Activated CD4-positive, alpha-beta T cell treated with anti-CD3 and anti-CD28 coated beads, Interleukin-2, amount 10 ng/mL, durations not matched to agents 7 days and 5 days (primary cell): Measurements from ENCODE around the gene MRPL4. TPM values are rescaled to one million over a fixed set of nuclear protein-coding genes. Genes with fewer than 3 reads are reported as not detected.
"Not testable (repeated sequence)": the region's sequence is repeated elsewhere in the genome, so short reads cannot be mapped to it uniquely, and the experiment has no call there.

Experiments used
- CTCF ChIA-PET: fragments of 350-600 bp; sonication (Branson Sonifier 250); formaldehyde crosslinking; loops from one replicate; lab custom pipeline; 2021; ENCODE audit warnings: antibody characterized with exemption; lab: Charles Lee
- POLR2A ChIA-PET: fragments of 350-600 bp; sonication (Branson Sonifier 250); formaldehyde crosslinking; loops from one replicate; lab custom pipeline; 2021; ENCODE audit warnings: antibody characterized with exemption; lab: Charles Lee
- DNase-seq: peaks from one replicate; pipeline ENCODE4 v3.0.0-alpha.2; 2020
- H3K27ac Mint-ChIP-seq: one replicate; pipeline ENCODE4 v1.8.0; 2021; ENCODE audit warnings: mild to moderate bottlenecking, moderate library complexity, mixed read lengths
- H3K27me3 Mint-ChIP-seq: one replicate; pipeline ENCODE4 v1.8.0; 2021; ENCODE audit warnings: mixed read lengths
- H3K36me3 Mint-ChIP-seq: one replicate; pipeline ENCODE4 v1.8.0; 2021; ENCODE audit warnings: low read depth, mixed read lengths
- H3K4me1 Mint-ChIP-seq: one replicate; pipeline ENCODE4 v1.8.0; 2021; ENCODE audit warnings: mixed read lengths
- H3K4me3 Mint-ChIP-seq: one replicate; pipeline ENCODE4 v1.8.0; 2021; ENCODE audit warnings: mild to moderate bottlenecking, moderate library complexity, mixed read lengths
- H3K9me3 Mint-ChIP-seq: one replicate; pipeline ENCODE4 v1.8.0; 2021; ENCODE audit warnings: mixed read lengths
- total RNA-seq, 2 experiments: library from RNA; stranded (reverse); gene quantifications; one replicate each; pipeline ENCODE4 v1.2.3, GENCODE V29; 2021

MRPL4 gene
- total RNA-seq, 2 experiments from 2014 or later = 58.7 to 67.9 TPM

- no peak for DNase-seq
- Mint-ChIP-seq H3K27ac (peak overlapping the region; percentile 77), H3K36me3 (no peaks in the 10 kb centered on the region), H3K27me3 (no peaks in the 10 kb centered on the region), H3K4me3 (peak overlapping the region; percentile 84), H3K9me3 (no peaks in the 10 kb centered on the region), H3K4me1 (peaks cover 32% of the 10 kb centered on the region)
- POLR2A ChIA-PET = interaction anchor here (0.7 kb wide), 1 partner anchor 11 kb away, joined by 3 read pairs; no protein-coding TSS in a partner anchor
- CTCF ChIA-PET = no interaction called here
These were observed 20.3 kb upstream of the MRPL4 start for GRCh38 chr19:10231612-10232228.

- Mint-ChIP-seq H3K4me3 (no peak overlapping the region), H3K36me3 (no peaks in the 10 kb centered on the region), H3K27ac (no peak overlapping the region), H3K4me1 (peaks cover 34% of the 10 kb centered on the region), H3K9me3 (no peaks in the 10 kb centered on the region), H3K27me3 (no peaks in the 10 kb centered on the region)
- ChIA-PET CTCF (interaction anchor here (2.0 kb wide), 1 partner anchor 16 kb away, joined by 7 read pairs; no protein-coding TSS in a partner anchor), POLR2A (no interaction called here)
- DNase-seq = no peak
These were observed 18.1 kb upstream of the MRPL4 start for GRCh38 chr19:10233946-10234345.

DNA sequence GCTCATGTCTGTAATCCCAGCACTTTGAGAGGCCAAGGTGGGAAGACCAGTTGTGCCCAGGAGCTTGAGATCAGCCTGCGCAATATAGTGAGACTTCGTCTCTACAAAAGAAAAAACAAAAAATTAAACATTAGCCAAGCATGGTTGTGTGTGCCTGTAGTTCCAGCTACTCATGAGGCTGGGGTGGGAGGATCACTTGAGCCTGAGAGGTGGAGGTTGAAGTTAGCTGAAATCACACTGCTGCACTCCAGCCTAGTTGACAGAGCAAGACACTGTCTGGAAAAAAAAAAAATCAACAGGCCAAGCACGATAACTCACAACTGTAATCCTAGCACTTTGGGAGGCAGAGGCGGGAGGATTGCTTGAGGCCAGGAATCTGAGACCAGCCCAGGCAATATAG lies 17.0 kb upstream of the MRPL4 start:
- H3K27ac Mint-ChIP-seq = no peak overlapping the region
- no peaks in the 10 kb centered on the region for H3K36me3 Mint-ChIP-seq
- no peak for DNase-seq
- ChIA-PET CTCF (interaction anchor here (0.7 to 1.9 kb wide), 3 partner anchors 10 to 58 kb away, joined by 4 to 8 read pairs (median 6); no protein-coding TSS in a partner anchor), POLR2A (no interaction called here)
- H3K4me3 Mint-ChIP-seq = no peak overlapping the region
- no peaks in the 10 kb centered on the region for H3K27me3 Mint-ChIP-seq
- no peaks in the 10 kb centered on the region for H3K9me3 Mint-ChIP-seq
- peaks cover 27% of the 10 kb centered on the region for H3K4me1 Mint-ChIP-seq

GRCh38 chr19:10235409-10235808 lies 16.6 kb upstream of the MRPL4 start:
- H3K4me3 Mint-ChIP-seq, H3K27me3 Mint-ChIP-seq, POLR2A ChIA-PET, H3K9me3 Mint-ChIP-seq, DNase-seq, H3K36me3 Mint-ChIP-seq: not testable (repeated sequence)
- peak overlapping the region; percentile 96 for H3K27ac Mint-ChIP-seq
- peaks cover 27% of the 10 kb centered on the region for H3K4me1 Mint-ChIP-seq
- CTCF ChIA-PET = interaction anchor here (0.7 to 1.9 kb wide), 4 partner anchors 9 to 57 kb away, joined by 4 to 8 read pairs (median 6); no protein-coding TSS in a partner anchor

DNA sequence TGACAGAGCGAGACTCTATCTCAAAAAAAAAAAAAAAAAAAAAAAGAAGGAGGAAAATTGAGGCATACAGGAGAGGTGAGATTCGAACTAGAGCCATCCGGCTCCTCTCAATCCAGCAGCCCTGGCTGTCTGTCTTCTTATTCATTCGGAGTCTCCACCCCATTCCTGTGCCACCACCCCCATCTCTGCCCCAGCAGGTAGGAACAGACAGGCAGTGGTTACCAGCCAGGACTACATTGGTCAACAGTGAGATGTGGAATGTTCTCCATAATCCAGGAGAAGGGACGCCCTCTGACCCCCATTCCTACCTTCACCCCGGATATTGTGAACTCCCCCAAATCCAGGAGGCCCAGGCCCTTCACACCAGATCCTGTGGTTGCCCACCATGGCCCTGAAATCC lies 14.3 kb upstream of the MRPL4 start:
- ChIA-PET CTCF (interaction anchor here (0.8 to 1.9 kb wide), 3 partner anchors 9 to 90 kb away, joined by 3 to 6 read pairs (median 4); no protein-coding TSS in a partner anchor), POLR2A (no interaction called here)
- Mint-ChIP-seq H3K4me3 (no peak overlapping the region), H3K36me3 (no peaks in the 10 kb centered on the region), H3K4me1 (peaks cover 23% of the 10 kb centered on the region), H3K9me3 (no peaks in the 10 kb centered on the region), H3K27ac (no peak overlapping the region), H3K27me3 (no peaks in the 10 kb centered on the region)
- no peak for DNase-seq

GRCh38 chr19:10238172-10238783 lies 13.7 kb upstream of the MRPL4 start:
- ChIA-PET CTCF (interaction anchor here (0.8 to 1.9 kb wide), 7 partner anchors 9 to 149 kb away, joined by 3 to 6 read pairs (median 3); no protein-coding TSS in a partner anchor), POLR2A (no interaction called here)
- no peak for DNase-seq
- H3K36me3 Mint-ChIP-seq = no peaks in the 10 kb centered on the region
- no peaks in the 10 kb centered on the region for H3K9me3 Mint-ChIP-seq
- no peak overlapping the region for H3K27ac Mint-ChIP-seq
- peaks cover 23% of the 10 kb centered on the region for H3K4me1 Mint-ChIP-seq
- H3K27me3 Mint-ChIP-seq = no peaks in the 10 kb centered on the region
- no peak overlapping the region for H3K4me3 Mint-ChIP-seq

DNA sequence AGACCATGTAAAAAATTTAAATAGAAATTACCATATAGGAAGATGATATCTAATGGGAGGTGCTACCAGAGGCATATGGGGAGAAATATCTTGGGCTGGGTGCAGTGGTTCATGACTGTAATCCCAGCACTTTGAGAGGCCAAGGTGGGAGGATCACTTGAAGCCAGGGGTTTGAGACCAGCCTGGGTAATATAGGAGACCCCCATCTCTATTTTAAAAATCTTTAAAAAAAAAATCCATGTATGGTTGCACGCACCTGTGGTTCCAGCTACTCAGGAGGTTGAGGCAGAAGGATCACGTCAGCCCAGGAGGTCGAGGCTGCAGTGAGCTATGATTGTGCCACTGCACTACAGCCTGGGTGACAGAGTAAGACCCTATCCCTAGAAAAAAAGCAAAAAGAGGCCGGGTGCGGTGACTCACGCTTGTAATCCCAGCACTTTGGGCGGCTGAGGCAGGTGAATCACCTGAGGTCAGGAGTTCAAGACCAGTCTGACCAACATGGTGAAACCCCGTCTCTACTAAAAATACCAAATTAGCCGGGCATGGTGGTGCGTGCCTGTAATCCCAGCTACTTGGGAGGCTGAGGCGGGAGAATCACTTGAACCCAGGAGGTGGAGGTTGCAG lies 10.1 kb upstream of the MRPL4 start:
- DNase-seq, H3K27me3 Mint-ChIP-seq, H3K4me1 Mint-ChIP-seq, H3K36me3 Mint-ChIP-seq, POLR2A ChIA-PET, H3K9me3 Mint-ChIP-seq, H3K4me3 Mint-ChIP-seq, H3K27ac Mint-ChIP-seq: not testable (repeated sequence)
- CTCF ChIA-PET = interaction anchor here (1.2 kb wide), 1 partner anchor 9 kb away, joined by 3 read pairs; no protein-coding TSS in a partner anchor

GRCh38 chr19:10243606-10244005 lies 8.4 kb upstream of the MRPL4 start:
- no peak overlapping the region for H3K27ac Mint-ChIP-seq
- no peaks in the 10 kb centered on the region for H3K4me1 Mint-ChIP-seq
- H3K9me3 Mint-ChIP-seq = no peaks in the 10 kb centered on the region
- DNase-seq = no peak
- POLR2A ChIA-PET = no interaction called here
- CTCF ChIA-PET = interaction anchor here (1.0 to 1.5 kb wide), 2 partner anchors 26 to 173 kb away, joined by 3 read pairs; no protein-coding TSS in a partner anchor
- no peaks in the 10 kb centered on the region for H3K36me3 Mint-ChIP-seq
- H3K4me3 Mint-ChIP-seq = no peak overlapping the region
- H3K27me3 Mint-ChIP-seq = no peaks in the 10 kb centered on the region

GRCh38 chr19:10245189-10245939 lies 6.7 kb upstream of the MRPL4 start:
- ChIA-PET POLR2A (no interaction called here), CTCF (interaction anchor here (0.6 to 1.4 kb wide), 5 partner anchors 10 to 327 kb away, joined by 3 to 6 read pairs (median 4); partner anchors contain the start of gene CDC37)
- Mint-ChIP-seq H3K27ac (no peak overlapping the region), H3K36me3 (no peaks in the 10 kb centered on the region), H3K27me3 (no peaks in the 10 kb centered on the region), H3K9me3 (no peaks in the 10 kb centered on the region), H3K4me1 (peaks cover 3% of the 10 kb centered on the region), H3K4me3 (no peak overlapping the region)
- DNase-seq = no peak

- H3K4me1 Mint-ChIP-seq = peaks cover 8% of the 10 kb centered on the region
- ChIA-PET CTCF (interaction anchor here (0.7 to 1.9 kb wide), 3 partner anchors 10 to 328 kb away, joined by 3 to 7 read pairs (median 5); partner anchors contain the start of gene CDC37), POLR2A (no interaction called here)
- no peak overlapping the region for H3K27ac Mint-ChIP-seq
- H3K27me3 Mint-ChIP-seq = no peaks in the 10 kb centered on the region
- H3K4me3 Mint-ChIP-seq = no peak overlapping the region
- no peaks in the 10 kb centered on the region for H3K9me3 Mint-ChIP-seq
- no peaks in the 10 kb centered on the region for H3K36me3 Mint-ChIP-seq
- DNase-seq = no peak
These were observed 5.5 kb upstream of the MRPL4 start for GRCh38 chr19:10246511-10246910.

DNA sequence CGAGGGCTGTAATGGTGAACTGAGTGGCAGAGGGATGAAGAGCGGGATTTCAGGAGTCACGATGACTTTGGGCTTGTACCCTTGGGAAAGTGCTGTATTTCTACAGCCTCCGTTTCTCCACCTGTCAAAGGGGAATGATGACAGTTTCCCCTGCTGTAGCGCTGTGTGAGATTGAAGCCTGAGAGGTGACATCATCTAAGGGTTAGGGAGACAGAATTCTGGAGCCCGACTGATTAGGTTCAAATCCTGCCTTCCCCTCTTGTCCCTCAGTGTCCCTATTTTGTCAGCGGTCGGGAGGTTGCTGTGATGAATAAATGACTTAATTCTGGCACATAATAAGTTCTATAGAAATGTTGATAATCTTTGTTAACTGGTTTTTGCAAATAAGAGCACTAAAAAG lies 693 bp downstream of the MRPL4 start:
- H3K4me3 Mint-ChIP-seq = peak overlapping the region; percentile 96
- H3K36me3 Mint-ChIP-seq = peaks cover 34% of the 10 kb centered on the region
- CTCF ChIA-PET = no interaction called here
- DNase-seq = no peak
- POLR2A ChIA-PET = no interaction called here
- peaks cover 31% of the 10 kb centered on the region for H3K4me1 Mint-ChIP-seq
- H3K9me3 Mint-ChIP-seq = no peaks in the 10 kb centered on the region
- H3K27me3 Mint-ChIP-seq = no peaks in the 10 kb centered on the region
- H3K27ac Mint-ChIP-seq = peak overlapping the region; percentile 99

GRCh38 chr19:10254244-10254643 lies 2.2 kb downstream of the MRPL4 start:
- Mint-ChIP-seq H3K9me3 (no peaks in the 10 kb centered on the region), H3K4me1 (peaks cover 37% of the 10 kb centered on the region), H3K27ac (peak overlapping the region; percentile 25)

More at GRCh38 chr19:10254244-10254643, 2.2 kb downstream of the MRPL4 start:
- Mint-ChIP-seq H3K4me3 (no peak overlapping the region), H3K36me3 (peaks cover 44% of the 10 kb centered on the region), H3K27me3 (no peaks in the 10 kb centered on the region)
- POLR2A ChIA-PET = no interaction called here
- CTCF ChIA-PET = interaction anchor here (0.8 to 9.3 kb wide), 4 partner anchors 15 to 162 kb away, joined by 3 to 148 read pairs (median 4); no protein-coding TSS in a partner anchor
- no peak for DNase-seq
